GM19468 (cell line): ENCODE data around the gene DENND1B.

ENCODE experiments used
- ATAC-seq: cut with Tn5 transposase; IDR thresholded peaks from one replicate; pipeline ENCODE4 v1.9.1; 2021; ENCODE audit warnings: mild to moderate bottlenecking, moderate library complexity, moderate number of reproducible peaks; ENCODE audit not compliant: unreplicated experiment; ENCODE audit errors: extremely low read depth

Gene DENND1B

DNA sequence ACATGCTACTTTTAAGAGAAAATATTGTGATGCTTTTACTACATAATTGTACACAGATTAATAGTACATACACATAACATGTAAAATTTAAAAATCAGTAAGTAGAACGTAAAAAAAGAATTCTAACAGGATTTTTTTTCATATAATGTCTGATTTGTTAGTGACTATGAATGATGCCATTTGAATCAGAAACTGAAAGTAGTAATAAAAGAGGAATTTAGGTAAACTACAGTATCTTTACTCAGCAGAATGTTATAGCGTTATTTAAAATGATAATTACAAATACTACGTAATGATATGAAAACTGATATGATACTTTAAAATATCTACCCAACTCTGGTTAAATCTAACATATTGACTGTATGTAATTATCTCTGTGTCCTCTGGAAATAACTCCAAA is 116.1 kb downstream of the DENND1B start:
- ATAC-seq = no peak

DNA sequence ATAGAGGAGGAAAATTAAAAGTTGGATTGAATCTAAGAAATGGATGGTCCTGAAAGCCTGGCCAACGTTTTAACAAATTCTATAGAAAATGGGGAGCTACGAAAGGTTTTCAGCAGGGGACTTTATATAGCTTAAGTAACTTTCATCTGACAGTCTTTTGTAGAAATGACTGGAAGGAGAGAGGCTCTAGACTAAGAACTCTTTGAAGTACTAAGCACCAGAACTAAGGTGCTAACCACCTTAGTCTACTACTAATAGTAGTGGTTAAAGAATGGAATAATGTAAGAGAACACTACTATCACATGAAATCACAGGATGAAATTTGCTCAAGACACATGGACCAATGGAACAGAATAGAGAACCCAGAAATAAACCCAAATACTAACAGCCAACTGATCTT is 126.1 kb downstream of the DENND1B start:
- ATAC-seq = no peak

DNA sequence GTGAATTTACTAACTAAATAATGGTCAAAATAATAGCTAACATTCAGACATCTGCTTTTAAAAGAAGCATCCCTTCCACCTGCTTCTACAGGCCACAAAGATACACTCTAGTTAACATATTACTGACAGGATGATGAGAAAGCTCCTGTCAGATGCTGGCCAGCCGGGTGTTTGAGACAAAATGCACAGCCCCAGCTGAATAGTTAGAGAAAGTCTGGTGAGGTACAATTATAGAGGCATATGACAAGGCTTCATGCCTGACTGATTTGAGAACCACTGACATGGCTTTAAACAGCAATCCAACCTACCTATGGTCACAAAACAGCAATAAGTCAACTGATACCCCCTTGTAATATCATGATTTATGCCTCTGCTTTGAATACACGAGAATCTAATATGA is 137.0 kb downstream of the DENND1B start:
- ATAC-seq = no peak

DNA sequence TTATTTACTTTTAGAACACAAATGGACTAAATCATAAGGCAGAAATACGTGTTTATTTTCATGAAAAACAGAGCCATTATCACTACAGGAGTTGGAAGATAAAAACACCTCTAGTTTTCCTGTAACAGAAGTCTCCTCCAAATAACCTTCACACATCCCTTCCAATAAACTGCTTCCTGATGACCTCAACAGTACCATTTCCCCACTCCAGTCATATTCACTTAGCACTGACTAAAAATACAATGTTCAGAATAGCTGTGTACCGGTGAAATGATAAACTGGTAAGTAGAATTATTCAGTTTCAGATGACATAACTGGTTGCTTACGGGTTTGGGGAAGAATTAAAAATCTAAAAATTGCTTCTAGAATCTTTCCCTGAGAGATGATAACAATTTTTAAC is 137.9 kb downstream of the DENND1B start:
- no peak for ATAC-seq

DNA sequence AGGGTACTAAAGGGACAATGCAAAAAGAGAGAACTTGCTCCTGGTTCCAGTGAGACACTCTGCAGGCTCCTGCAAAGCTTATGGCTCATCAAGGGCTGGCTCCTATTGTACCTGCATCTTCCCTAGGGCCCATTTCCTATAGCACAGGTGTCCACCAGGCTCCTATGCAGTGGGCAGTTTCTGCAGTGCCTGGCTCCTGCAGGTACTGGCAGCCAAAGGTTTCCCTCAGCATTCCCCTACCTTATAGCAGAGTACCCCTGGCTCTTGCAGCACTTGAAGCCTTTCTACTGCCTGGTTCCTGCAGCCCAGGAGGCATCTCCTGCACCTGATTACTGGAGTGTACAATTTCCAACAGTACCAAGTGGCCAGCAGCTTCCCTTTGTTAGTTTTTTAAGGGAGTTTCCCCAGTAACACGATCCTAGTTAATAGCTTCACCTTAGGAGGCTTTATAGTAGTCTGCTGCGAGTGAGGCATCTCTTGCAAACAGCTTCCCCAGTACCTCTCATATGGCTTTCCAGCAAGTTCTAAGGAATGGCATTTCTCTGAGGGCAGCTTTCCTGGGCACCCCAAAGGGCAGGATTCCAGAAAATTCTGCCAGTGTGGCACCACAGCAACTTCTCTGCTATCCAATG is 141.7 kb downstream of the DENND1B start:
- ATAC-seq = no peak

DNA sequence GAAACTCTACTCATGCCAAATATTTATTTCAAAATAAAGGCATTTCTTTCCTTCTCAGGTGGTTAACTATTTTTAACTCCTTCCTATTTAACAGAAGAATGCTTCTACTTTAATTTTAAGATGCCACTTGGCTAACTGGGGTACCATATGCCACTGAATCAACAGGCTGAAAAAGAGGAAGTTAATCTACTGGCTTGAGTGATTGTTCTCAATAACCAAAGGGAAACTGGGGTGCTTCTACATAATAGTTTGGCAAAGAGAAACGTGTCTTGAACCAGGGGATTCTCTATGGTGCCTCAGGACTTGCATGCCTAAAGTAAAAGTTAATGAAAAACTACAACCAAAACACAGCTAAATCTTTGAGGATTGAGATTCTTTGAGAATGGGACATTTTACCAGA is 142.6 kb downstream of the DENND1B start:
- ATAC-seq = no peak

DNA sequence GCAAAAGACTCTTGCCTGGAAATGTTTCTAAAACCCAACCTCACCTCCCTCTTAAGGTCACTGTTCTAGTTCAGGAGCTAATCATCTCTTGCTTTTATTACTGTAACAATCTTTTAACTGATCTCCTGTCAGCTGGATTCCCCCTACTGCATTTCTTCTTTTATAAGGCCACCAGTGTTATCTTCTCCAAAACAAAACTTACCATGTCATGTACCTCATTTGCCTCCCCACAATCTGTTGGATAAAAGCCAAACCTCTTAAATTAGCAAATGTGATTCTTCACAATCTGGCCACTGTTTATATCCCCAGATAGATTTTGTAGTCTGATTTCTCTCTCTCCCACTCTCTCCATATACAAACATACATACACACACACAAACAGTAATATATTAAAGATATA is 143.3 kb downstream of the DENND1B start:
- ATAC-seq = no peak

DNA sequence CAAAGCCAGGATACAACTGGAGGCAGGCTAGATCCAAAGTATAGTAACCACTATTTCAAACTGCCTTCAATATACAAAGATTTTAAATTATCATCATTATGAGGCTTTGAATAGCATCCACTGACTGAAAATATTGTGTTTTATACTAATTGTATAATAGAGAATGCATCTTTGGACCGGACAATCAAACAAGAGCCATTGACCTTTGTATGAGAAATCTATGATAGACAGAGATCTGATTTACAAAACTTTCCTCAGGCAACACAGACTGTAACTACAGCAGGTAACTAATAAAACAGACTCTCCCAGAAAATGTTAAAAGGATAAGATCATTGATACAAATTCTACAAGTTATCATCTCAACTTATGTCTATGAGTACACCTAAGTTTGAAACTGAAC is 152.9 kb downstream of the DENND1B start:
- no peak for ATAC-seq

DNA sequence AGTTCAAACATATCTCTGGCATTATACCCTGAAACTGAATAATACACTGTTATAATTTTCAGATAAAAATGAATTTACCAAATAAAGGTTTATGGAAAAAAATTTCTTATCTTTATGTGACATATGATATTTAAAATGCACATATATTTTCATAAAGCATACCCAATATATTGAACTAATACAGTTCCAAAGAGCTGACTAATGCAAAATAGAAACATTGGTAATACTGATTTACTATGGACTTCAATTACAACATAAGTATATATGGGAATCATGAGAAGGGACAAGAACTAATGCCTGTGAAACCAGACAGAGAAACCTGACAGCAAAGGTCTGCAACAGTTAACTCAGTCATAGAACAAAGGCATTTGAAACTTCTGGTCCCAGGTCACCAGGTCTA is 153.5 kb downstream of the DENND1B start:
- no peak for ATAC-seq

DNA sequence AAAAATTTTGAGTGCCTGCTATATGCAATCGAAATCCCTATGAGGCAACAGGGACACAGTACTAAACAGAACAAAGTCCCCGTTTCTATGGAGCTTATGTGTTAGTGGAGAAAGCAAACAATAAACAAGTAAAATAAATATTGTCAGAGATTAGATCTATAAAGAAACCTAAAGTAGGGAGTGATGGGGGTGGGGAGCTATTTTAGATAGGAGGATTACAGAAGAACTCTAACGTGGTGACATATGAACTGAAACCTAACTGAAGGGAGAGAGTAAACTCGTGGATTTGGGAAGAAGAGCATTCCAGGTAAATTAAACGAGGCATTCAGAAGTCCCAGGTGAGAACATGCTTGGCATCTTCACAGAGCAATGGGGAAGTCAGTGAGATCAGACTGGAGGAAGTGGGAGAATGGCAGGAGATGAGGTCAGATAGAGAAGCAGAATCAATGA is 154.5 kb downstream of the DENND1B start:
- no peak for ATAC-seq

DNA sequence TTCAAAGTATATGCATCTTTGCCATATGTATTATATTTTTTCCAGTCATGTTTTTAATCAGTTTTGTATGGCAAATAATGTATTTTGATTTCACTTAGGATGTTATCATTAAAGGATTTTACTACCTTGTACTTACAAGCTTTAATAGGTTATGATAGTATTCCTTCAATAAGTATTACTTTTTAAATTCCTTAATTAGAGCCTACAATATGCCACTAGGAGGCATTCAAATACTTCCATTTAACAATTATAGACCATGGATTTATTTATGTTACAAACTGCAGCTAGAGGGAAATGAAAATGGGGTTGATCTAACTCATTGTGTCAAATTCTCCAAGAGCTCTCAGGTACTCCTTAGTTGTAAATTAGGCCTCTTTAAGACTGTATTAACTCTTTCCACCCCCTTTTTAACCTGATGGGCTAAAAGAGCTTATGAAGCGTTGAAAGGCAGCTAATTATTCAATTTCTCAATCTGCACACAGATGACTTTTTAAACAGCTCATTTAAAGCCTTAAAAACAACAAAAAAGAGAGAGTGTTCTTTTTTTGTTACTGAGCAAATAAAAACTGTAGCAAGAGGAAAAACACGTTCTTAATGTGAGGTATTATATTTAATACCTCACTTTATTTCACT is 156.2 kb downstream of the DENND1B start:
- no peak for ATAC-seq

DNA sequence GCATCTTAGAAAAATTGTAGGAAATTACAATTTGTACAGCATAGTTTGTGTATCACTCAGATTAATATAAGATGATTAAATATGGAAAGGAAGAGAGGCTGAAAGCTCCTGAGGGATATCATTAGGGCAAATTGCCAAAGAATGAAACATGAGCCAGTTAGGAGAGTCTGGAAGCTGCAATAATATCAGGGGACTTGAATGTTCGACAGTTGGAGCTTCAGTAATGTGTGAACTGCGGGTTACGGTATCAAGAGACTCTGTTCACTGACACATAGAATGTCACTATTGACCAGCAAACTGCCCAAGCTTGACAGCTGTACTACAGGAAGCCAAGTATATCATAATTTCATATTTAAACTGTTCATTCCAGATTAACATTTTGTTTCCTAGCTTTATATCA is 157.2 kb downstream of the DENND1B start:
- no peak for ATAC-seq

DNA sequence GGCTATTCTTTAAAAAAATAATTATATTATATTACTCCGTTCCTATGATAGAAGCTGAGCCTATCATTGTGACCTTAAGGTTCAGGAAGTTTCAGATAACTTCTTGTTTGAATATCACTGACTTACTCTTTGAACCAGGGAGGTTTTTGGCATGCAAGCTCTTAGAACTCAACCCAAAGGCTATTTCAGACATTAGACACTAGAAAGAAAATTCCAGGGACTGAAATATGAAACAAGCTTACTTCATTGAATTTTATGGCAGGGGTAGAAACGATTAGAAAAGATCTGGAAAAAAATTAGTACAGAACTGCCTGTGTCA is 159.6 kb downstream of the DENND1B start:
- no peak for ATAC-seq

DNA sequence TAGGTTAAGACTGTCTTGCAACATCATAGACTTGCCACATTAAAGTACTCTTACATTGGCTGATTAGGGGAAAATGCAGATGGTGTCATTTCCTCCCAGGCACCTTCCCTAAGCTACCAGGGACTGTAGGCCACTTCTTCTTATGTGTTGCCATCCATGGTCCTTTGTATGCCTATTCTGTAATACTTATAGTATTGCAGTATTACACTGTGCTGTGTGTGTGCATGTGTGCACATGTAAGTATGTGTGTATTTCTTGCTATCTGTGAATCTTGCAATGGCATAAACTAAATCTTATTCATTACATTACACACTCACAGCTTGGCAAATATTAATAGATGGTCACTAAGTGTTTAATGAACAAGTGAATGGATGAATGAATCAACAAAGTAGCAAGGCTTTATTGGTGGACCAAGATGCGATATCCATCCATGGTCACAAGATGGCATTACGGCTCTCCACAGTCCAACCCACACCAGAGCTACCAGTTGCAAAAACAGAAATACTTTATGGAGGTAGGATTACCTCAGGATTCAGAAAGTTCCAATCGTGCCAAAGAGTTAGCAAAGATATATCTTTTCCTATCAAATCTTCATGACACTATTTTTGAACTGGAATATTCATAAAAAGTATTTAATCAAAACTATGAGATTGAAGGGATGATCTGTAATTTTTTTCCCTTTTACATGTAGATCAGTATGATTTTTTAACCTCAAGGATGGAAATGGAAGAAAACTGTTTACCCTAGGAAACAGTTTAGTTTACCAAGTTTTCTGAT is 160.2 kb downstream of the DENND1B start:
- ATAC-seq = no peak

DNA sequence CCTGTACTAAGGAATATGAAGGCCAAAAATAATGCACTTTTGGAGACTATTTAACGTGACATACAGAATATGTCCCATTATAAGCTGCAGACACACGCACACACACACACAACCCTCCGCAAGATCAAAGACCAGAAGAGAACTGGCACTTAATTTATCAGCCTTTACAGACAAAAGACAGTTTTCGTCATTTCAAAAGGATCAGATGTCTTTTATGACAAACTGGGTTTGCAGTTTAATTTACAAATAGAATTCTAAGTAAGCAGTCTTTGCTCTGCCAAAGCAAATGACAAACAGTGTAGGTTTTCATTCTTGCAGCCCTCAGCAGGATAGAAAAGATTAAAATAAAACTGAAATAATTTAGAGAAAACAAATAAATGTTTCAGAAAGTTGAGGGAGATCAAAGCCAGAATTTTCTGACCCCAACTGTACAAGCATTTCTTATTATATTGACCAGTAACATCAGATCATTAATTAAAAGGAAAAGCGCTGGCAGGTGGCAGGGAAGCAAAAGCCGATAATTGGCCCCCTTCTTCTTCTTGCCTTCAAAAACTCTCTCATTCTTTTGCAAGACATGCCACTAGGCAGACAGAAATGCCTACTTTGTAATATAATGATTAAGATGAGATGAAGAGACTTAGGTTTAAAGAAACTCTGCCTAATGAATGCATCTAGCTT is 169.0 kb downstream of the DENND1B start:
- ATAC-seq = no peak

DNA sequence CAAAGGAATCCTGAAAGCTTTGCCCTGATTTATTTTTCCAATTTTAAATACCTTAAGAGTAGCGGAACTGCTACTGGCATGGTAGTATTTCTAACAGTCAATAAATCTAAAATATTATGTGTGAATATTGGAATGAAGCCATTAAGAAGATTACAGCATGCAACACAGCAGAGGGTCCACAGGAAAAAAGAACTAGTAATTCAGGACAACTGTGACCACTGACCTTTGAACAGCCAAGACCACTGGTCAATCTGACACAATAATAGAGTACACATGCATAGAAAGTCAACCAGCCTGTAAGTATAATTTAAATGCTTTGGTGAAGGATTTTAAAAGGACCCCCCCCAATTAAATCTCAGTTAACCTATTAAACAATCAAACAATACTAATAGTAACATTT is 171.0 kb downstream of the DENND1B start:
- no peak for ATAC-seq

DNA sequence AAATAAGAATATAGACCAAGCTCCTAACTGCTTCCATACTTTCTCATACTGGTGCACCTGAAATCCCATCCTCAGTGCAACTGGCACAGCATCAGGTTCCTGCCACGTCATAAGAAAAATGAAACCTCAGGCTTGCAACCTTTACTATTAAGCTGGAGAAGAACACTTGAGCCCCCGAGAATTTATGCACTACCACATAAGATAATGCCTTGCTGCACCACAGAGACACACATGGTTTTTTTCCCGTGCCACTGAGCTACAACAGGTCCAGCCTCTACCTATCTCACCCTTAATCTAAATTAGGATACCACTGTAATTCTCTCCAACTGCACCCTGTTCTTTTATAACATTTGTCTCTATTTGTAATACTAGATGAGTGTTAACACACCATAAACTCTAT is 174.5 kb downstream of the DENND1B start:
- no peak for ATAC-seq

DNA sequence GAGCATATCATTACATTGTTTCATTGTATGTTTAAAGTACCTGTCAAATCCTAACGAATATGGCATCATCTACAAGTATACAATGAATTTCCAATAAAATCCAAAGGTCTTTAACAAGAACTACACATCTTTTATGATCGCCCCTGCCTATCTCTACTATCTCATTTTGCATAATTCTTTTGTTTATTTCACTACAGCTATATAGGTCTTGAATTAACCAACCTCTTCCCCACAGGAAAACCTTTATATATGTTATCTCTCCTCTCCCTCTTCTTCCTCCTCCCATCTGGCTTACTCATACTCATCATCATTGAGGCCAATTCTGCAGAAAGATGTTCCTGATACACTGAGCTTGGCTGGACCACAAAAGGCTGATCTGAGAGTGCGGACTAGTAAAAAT is 175.5 kb downstream of the DENND1B start:
- ATAC-seq = no peak

DNA sequence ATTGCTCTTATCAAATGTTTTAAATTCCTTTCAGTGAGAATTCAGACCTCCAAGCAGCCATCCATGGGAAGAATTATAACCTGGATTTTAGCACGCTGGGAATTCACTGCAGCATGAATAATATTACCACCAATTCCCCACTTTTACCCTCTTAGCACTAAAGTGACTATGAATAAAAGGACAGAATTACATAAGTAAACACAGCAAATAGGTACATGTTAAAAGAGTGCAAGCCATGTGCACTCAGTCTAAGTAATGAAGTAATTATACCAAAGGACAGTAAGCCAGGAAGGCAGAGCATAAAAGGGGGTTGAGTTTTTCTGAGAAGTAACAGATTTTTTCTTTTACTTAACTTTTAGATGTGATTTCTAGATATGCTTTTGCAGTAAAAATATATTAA is 176.3 kb downstream of the DENND1B start:
- ATAC-seq = no peak

DNA sequence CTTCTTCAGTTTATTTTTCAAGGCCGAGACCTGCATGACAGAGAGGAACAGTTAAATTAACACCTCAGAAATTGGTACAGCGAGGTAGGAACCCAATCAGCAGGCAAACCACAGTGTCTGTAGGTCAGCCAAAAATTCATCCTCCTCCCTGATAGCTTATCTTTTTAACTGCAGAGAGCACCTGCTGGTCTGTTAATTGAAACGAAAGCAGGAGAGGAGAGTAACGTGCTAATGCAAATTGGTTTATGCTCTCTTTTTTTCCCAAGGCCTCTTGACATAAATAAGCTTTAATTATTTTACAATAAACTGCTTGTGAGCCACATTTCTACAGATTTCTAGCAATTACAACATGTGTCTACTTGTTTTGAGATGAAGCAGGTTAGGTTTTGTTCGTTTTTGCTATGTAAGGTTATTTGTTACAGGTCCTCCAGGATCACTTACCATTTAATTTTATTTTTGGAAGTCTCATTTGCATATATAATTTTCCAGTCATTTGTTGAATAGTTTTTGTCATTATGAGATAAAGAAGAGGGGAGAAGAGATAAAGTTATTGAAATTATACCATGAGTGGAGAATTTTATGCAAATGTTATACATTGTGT is 179.9 kb downstream of the DENND1B start:
- ATAC-seq = no peak

DNA sequence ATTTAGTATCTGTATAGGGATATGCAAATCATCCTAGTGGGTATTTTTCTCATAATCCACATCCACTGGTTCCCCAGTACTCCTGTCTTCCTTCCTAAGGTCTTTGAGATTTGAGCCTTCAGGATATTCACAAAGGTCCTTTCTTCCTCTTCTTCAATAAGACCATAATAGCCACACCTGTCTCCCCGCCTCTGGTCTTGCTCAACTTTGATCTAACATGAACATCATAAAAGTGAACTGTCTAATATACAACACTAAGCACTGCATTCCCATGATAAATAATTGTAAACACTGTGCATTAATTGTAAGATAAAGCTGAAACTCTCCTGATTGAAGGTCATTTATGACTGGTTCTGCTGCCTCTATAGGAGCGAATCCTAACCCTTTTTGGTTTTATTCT is 184.6 kb downstream of the DENND1B start:
- ATAC-seq = no peak
